ENCODE measurements around the gene CRIP1.
A peak's percentile ranks its signal among the peaks of the same experiment; 100 is the strongest.

Gene CRIP1

GRCh38 chr14:105486163-105486973 is at the start of gene CRIP1:
TSS of gene CRIP1 (plus strand) at chr14:105486886. CDS start at chr14:105487260, 374 bp downstream.
- peak; percentile 89 for DNase-seq

GRCh38 chr14:105436891-105437722 is 49.6 kb upstream of the CRIP1 start:
- DNase-seq, result no peak

GRCh38 chr14:105437723-105438500 is 48.8 kb upstream of the CRIP1 start:
- DNase-seq, result no peak

GRCh38 chr14:105439179-105439578 is 47.5 kb upstream of the CRIP1 start:
- DNase-seq, result no peak

GRCh38 chr14:105439710-105440553 is 46.8 kb upstream of the CRIP1 start:
- DNase-seq, result no peak

GRCh38 chr14:105440554-105440900 is 46.2 kb upstream of the CRIP1 start:
- DNase-seq, result no peak

GRCh38 chr14:105440992-105441391 is 45.7 kb upstream of the CRIP1 start:
- DNase-seq, result no peak

- no peak for DNase-seq
These were observed 44.6 kb upstream of the CRIP1 start for GRCh38 chr14:105442125-105442524.

- no peak for DNase-seq
These were observed 43.9 kb upstream of the CRIP1 start for GRCh38 chr14:105442834-105443233.

GRCh38 chr14:105444859-105445258 is 41.8 kb upstream of the CRIP1 start:
- DNase-seq, result no peak

GRCh38 chr14:105445290-105445689 is 41.4 kb upstream of the CRIP1 start:
- DNase-seq, result no peak

GRCh38 chr14:105445901-105446845 is 40.5 kb upstream of the CRIP1 start:
- no peak for DNase-seq

- DNase-seq, result no peak
These were observed 39.7 kb upstream of the CRIP1 start for GRCh38 chr14:105446971-105447370.

- DNase-seq, result no peak
These were observed 38.7 kb upstream of the CRIP1 start for GRCh38 chr14:105447651-105448640.

GRCh38 chr14:105448706-105449111 is 38.0 kb upstream of the CRIP1 start:
- DNase-seq, result peak; percentile 22

- DNase-seq, result no peak
These were observed 37.2 kb upstream of the CRIP1 start for GRCh38 chr14:105449276-105450122.

GRCh38 chr14:105450123-105450505 is 36.6 kb upstream of the CRIP1 start:
- DNase-seq, result no peak

GRCh38 chr14:105450864-105451720 is 35.6 kb upstream of the CRIP1 start:
- no peak for DNase-seq

Measured in NCI-H226 (cell line).